K562 (cell line): Measurements from ENCODE around the gene KANK4. TPM values are rescaled to one million over a fixed set of nuclear protein-coding genes. Genes with fewer than 3 reads are reported as not detected.

Experiments used
- ATAC-seq: fragments of 200-7000 bp; cut with Tn5 transposase; 3 replicates; pipeline ENCODE4 v1.9.1; 2020; ENCODE audit warnings: moderate library complexity
- BruUV-seq: library from RNA; stranded (reverse); fragments of 400-500 nt; replicated peaks from 2 replicates; lab custom pipeline; 2021; lab: Mats Ljungman, UMichigan
- CTCF ChIA-PET: fragments of 300-600 bp; formaldehyde crosslinking; extraction: SDS; loops from one replicate; lab custom pipeline; 2021; ENCODE audit warnings: low intra/inter-chr PET ratio; lab: Yijun Ruan, JAX
- POLR2A ChIA-PET: fragments of 300-600, 350-650 bp; sonication (Branson Sonifier 250); formaldehyde crosslinking; extraction: SDS; loops from one replicate; lab custom pipeline; 2021; ENCODE audit warnings: antibody characterized with exemption, inconsistent platforms; lab: Yijun Ruan, JAX
- DNase-seq, 4 experiments: peaks; one replicate each; pipeline versions ENCODE4 v3.0.0 to v3.0.0-alpha.2; 2011 to 2018; ENCODE audit warnings: low spot score in 3 of 4, mixed read lengths in 3 of 4; ENCODE audit errors: extremely low read depth in 1 of 4
- FAIRE-seq: peaks from 2 replicates; lab custom pipeline; 2011; peaks lifted over from hg19 to GRCh38; lab: Jason Lieb, UNC
- H2AFZ ChIP-seq: 2 replicates; pipeline ENCODE4 v1.6.0; 2011; ENCODE audit warnings: low read depth, low read length, control low read depth, inconsistent platforms
- H3K27ac ChIP-seq: fragments of 200-600 bp; 3 replicates; pipeline ENCODE4 v1.8.0; 2011; ENCODE audit warnings: low read depth, mild to moderate bottlenecking, control low read depth, inconsistent platforms, low read length, moderate library complexity, mixed read lengths; ENCODE audit errors: extremely low read depth
- H3K27me3 ChIP-seq, 2 experiments: fragments of 300-600 bp in 1 of 2; 2 replicates in 1 of 2; 3 replicates in 1 of 2; pipeline versions ENCODE4 v1.6.0 to v1.8.0; 2011; ENCODE audit warnings: inconsistent platforms in 2 of 2, low read length in 2 of 2, mild to moderate bottlenecking in 1 of 2, mixed read lengths in 1 of 2, moderate library complexity in 1 of 2; ENCODE audit not compliant: control insufficient read depth in 2 of 2, insufficient read depth in 2 of 2
- H3K36me3 ChIP-seq: fragments of 300-600 bp; 3 replicates; pipeline ENCODE4 v1.8.0; 2011; ENCODE audit warnings: mild to moderate bottlenecking, low read length, inconsistent platforms; ENCODE audit not compliant: control insufficient read depth, insufficient read depth
- H3K4me1 ChIP-seq, 2 experiments: fragments of 200-600 bp in 1 of 2; replicated peaks in 1 of 2; 2 replicates in 1 of 2; 3 replicates in 1 of 2; pipeline versions ENCODE4 v1.5.1 to v1.8.0; 2011; ENCODE audit warnings: inconsistent platforms in 2 of 2, low read length in 2 of 2, mild to moderate bottlenecking in 1 of 2, mixed read lengths in 1 of 2, moderate library complexity in 1 of 2; ENCODE audit not compliant: control insufficient read depth in 2 of 2, insufficient read depth in 2 of 2
- H3K4me2 ChIP-seq: 2 replicates; pipeline ENCODE4 v1.6.1; 2011; ENCODE audit warnings: low read length, control low read depth, inconsistent platforms, mixed read lengths; ENCODE audit not compliant: insufficient read depth
- H3K4me3 ChIP-seq: fragments of 200-600 bp; sonication (generic), shearing (Covaris generic); 2 replicates; pipeline ENCODE4 v1.5.1; 2016; ENCODE audit warnings: control low read depth, inconsistent platforms
- H3K79me2 ChIP-seq: fragments of 200-600 bp; 3 replicates; pipeline ENCODE4 v1.8.0; 2011; ENCODE audit warnings: low read length, inconsistent platforms; ENCODE audit not compliant: control insufficient read depth, insufficient read depth
- H3K9ac ChIP-seq, 2 experiments: 2 replicates each; pipeline versions ENCODE4 v1.6.0 to v1.6.1; 2011; ENCODE audit warnings: low read depth in 2 of 2, low read length in 2 of 2, control low read depth in 1 of 2, inconsistent platforms in 1 of 2, mild to moderate bottlenecking in 1 of 2, mixed read lengths in 1 of 2; ENCODE audit not compliant: insufficient read depth in 1 of 2
- H3K9me1 ChIP-seq: one replicate; pipeline ENCODE4 v1.6.0; 2011; ENCODE audit warnings: inconsistent platforms, mild to moderate bottlenecking, low read length, moderate library complexity; ENCODE audit not compliant: control insufficient read depth, insufficient read depth
- H3K9me3 ChIP-seq: replicated peaks from 2 replicates; pipeline ENCODE4 v1.5.1; 2011; ENCODE audit warnings: low read depth, low read length, inconsistent platforms; ENCODE audit not compliant: control insufficient read depth, insufficient read depth
- H4K20me1 ChIP-seq: replicated peaks from 2 replicates; pipeline ENCODE4 v1.6.1; 2011; ENCODE audit warnings: low read length, inconsistent platforms, mixed read lengths; ENCODE audit not compliant: control insufficient read depth, insufficient read depth
- AFF1 ChIP-seq, 2 experiments: fragments of 450-650 bp; IDR thresholded peaks; 2 replicates each; pipeline ENCODE4 v1.6.1; 2018; ENCODE audit warnings: mild to moderate bottlenecking in 2 of 2, low read depth in 1 of 2; ENCODE audit not compliant: partially characterized antibody in 2 of 2
- CBX2 ChIP-seq: fragments of 200-600 bp; sonication (generic); IDR thresholded peaks from one replicate; pipeline ENCODE4 v1.6.1; 2012; ENCODE audit warnings: mild to moderate bottlenecking, low read length, inconsistent platforms; ENCODE audit not compliant: insufficient read depth, poor library complexity, severe bottlenecking
- EZH2 ChIP-seq: IDR thresholded peaks from 2 replicates; pipeline ENCODE4 v1.6.1; 2012; ENCODE audit warnings: low read depth, mild to moderate bottlenecking, inconsistent platforms, low read length, borderline replicate concordance
- FOXP1 ChIP-seq: sonication (generic); formaldehyde crosslinking; IDR thresholded peaks from 2 replicates; pipeline ENCODE4 v1.8.0; 2022; ENCODE audit warnings: mild to moderate bottlenecking, missing genetic modification reagents
- GABPA ChIP-seq: fragments of 200-800 bp; sonication (Bioruptor generic); conservative IDR thresholded peaks from 2 replicates; pipeline ENCODE4 v1.6.1; 2016; ENCODE audit warnings: low read depth, missing genetic modification characterization, missing compliant biosample characterization
- KDM2B ChIP-seq: fragments of 250-450 bp; sonication (Bioruptor Pico); IDR thresholded peaks from 2 replicates; pipeline ENCODE4 v1.8.0; 2021; ENCODE audit warnings: mild to moderate bottlenecking, moderate library complexity
- MCM3 ChIP-seq: fragments of 450-650 bp; IDR thresholded peaks from 2 replicates; pipeline ENCODE4 v1.6.1; 2016
- MIER1 ChIP-seq: fragments of 450-650 bp; IDR thresholded peaks from 2 replicates; pipeline ENCODE4 v1.6.1; 2016; ENCODE audit warnings: antibody characterized with exemption, mild to moderate bottlenecking, low read depth
- STAG1 ChIP-seq: sonication (generic); formaldehyde crosslinking; IDR thresholded peaks from 2 replicates; pipeline ENCODE4 v1.5.0; 2020; ENCODE audit warnings: missing genetic modification reagents, borderline replicate concordance
- TAF9B ChIP-seq: fragments of 450-650 bp; IDR thresholded peaks from 2 replicates; pipeline ENCODE4 v1.6.1; 2018; ENCODE audit warnings: mild to moderate bottlenecking; ENCODE audit not compliant: partially characterized antibody
- ZBTB17 ChIP-seq: fragments of 450-650 bp; formaldehyde crosslinking; IDR thresholded peaks from 2 replicates; pipeline ENCODE4 v1.4.0; 2020; ENCODE audit warnings: mild to moderate bottlenecking
- ZNF224 ChIP-seq: sonication (generic); formaldehyde crosslinking; IDR thresholded peaks from 2 replicates; pipeline ENCODE4 v1.8.0; 2022; ENCODE audit warnings: mild to moderate bottlenecking, missing genetic modification reagents
- WGBS: fragments of 100-300 bp; shearing (Covaris generic); methylation state at CpG from one replicate; pipeline ENCODE4 v1.1.6; 2016; ENCODE audit warnings: low coverage, mixed read lengths; ENCODE audit not compliant: insufficient coverage; ENCODE audit errors: missing lambda C conversion rate; 5-methylcytosine and 5-hydroxymethylcytosine counted together
- in situ Hi-C: fragments of 300-500 bp; cut with MboI; formaldehyde crosslinking; loops from 4 replicates; pipeline ENCODE4 v1.15.0; 2018; ENCODE audit warnings: inconsistent platforms, mixed read lengths
- intact Hi-C: fragments of 100-400 bp; cut with micrococcal nuclease; formaldehyde crosslinking; loops from 2 replicates; pipeline ENCODE4 v1.14.2; 2022
- polyA plus RNA-seq, 8 experiments: library from polyadenylated mRNA; depleted of rRNA in 4 of 8; stranded (reverse) in 5 of 8; unstranded in 3 of 8; fragments of >200 nt; fragmentation: Nextera tagmentation in 2 of 8; fragmentation: Illumina TruSeq in 1 of 8; extraction: Ambion mirVana in 2 of 8; extraction: Trizol in 1 of 8; gene quantifications; 2 replicates each; pipeline versions ENCODE4 v1.2.1 to v1.2.3, GENCODE V29; 2011 to 2014; ENCODE audit warnings: inconsistent platforms in 1 of 8, missing spikeins in 1 of 8
- total RNA-seq, 7 experiments: library from RNA; depleted of rRNA in 6 of 7; stranded (reverse); fragments of >200 nt in 6 of 7; fragmentation: Illumina TruSeq in 2 of 7; extraction: Trizol in 2 of 7; gene quantifications; 2 replicates each; pipeline versions ENCODE4 v1.2.1 to v1.2.3, GENCODE V29; 2011 to 2021; ENCODE audit warnings: low replicate concordance in 1 of 7

KANK4 gene
- total and polyA plus RNA-seq, 9 of the 15 experiments (the other 6 are each of a cell fraction or from before 2014, with no cell fraction given): not detected

GRCh38 chr1:62342270-62342669, 23.0 kb upstream of the KANK4 start:
- H4K20me1 ChIP-seq: no peaks in the 10 kb centered on the region
- CTCF ChIA-PET: no interaction called here
- H3K27me3 ChIP-seq: peaks cover 7 to 26% of the 10 kb centered on the region in 2 experiments; a peak in 3 of 5 replicates
- ATAC-seq: no peak
- no peaks in the 10 kb centered on the region for H3K9me1 ChIP-seq
- H3K9me3 ChIP-seq: no peaks in the 10 kb centered on the region
- H3K4me2 ChIP-seq: no peak overlapping the region
- FAIRE-seq: no peak
- BruUV-seq: no TSS peak
- intact Hi-C loops: no loop called here
- no peaks in the 10 kb centered on the region; a peak in 1 of 5 replicates for H3K4me1 ChIP-seq
- no peaks in the 10 kb centered on the region for H3K79me2 ChIP-seq
- no peak overlapping the region for H3K4me3 ChIP-seq
- no peak for DNase-seq
- WGBS: 0% methylated on average over 3 of the region's 3 CpGs
- no peak overlapping the region for H3K9ac ChIP-seq
- POLR2A ChIA-PET: no interaction called here
- in situ Hi-C loops: no loop called here
- H3K27ac ChIP-seq: no peak overlapping the region
- TF ChIP-seq MCM3: no peak
- TF ChIP-seq EZH2: no peak
- no peak for TF ChIP-seq FOXP1 (CRISPR knock-in tag)
- TF ChIP-seq ZNF224: no peak
- H3K36me3 ChIP-seq: no peaks in the 10 kb centered on the region
- H2AFZ ChIP-seq: no peak overlapping the region

GRCh38 chr1:62341615-62342014, 22.4 kb upstream of the KANK4 start:
- CTCF ChIA-PET: no interaction called here
- POLR2A ChIA-PET: no interaction called here
- FAIRE-seq (no peak), DNase-seq (no peak), ATAC-seq (no peak)
- Histone ChIP-seq H3K4me1 (no peaks in the 10 kb centered on the region; a peak in 1 of 5 replicates), H3K79me2 (no peaks in the 10 kb centered on the region), H3K4me3 (no peak overlapping the region), H3K36me3 (no peaks in the 10 kb centered on the region), H3K9ac (no peak overlapping the region), H4K20me1 (no peaks in the 10 kb centered on the region), H2AFZ (no peak overlapping the region), H3K27me3 (peaks cover 7 to 27% of the 10 kb centered on the region in 2 experiments; a peak in 3 of 5 replicates), H3K9me1 (no peaks in the 10 kb centered on the region), H3K9me3 (no peaks in the 10 kb centered on the region), H3K27ac (no peak overlapping the region), H3K4me2 (no peak overlapping the region)
- BruUV-seq: no TSS peak
- in situ Hi-C loops (no loop called here), intact Hi-C loops (no loop called here)
- 0% methylated on average over 4 of the region's 4 CpGs for WGBS
- TF ChIP-seq ZBTB17 (CRISPR knock-in tag) (no peak), MIER1 (no peak), TAF9B (no peak), KDM2B (CRISPR knock-in tag) (no peak), GABPA (tag) (no peak), CBX2 (no peak), STAG1 (CRISPR knock-in tag) (no peak), AFF1 (IDR thresholded peaks at IDR 0.05; ENCODE audit: low read depth in 1 of 2, partially characterized antibody in 2 of 2) (no peak)
